ENCODE data around the gene WWTR1. TPM values are rescaled to one million over a fixed set of nuclear protein-coding genes. Genes with fewer than 3 reads are reported as not detected.

WWTR1 gene
- total RNA-seq, 1 experiment from 2014 or later: 3.2 TPM

GRCh38 chr3:149534671-149535332 is 123.0 kb downstream of the WWTR1 start:
- no peak for DNase-seq (ENCODE audit: low spot score)

- DNase-seq (ENCODE audit: low spot score): no peak
These were observed 123.7 kb downstream of the WWTR1 start for GRCh38 chr3:149534082-149534481.

GRCh38 chr3:149532489-149533180 is 125.2 kb downstream of the WWTR1 start:
- no peak for DNase-seq (ENCODE audit: low spot score)

GRCh38 chr3:149529099-149529498 is 128.7 kb downstream of the WWTR1 start:
- no peak for DNase-seq (ENCODE audit: low spot score)

DNA sequence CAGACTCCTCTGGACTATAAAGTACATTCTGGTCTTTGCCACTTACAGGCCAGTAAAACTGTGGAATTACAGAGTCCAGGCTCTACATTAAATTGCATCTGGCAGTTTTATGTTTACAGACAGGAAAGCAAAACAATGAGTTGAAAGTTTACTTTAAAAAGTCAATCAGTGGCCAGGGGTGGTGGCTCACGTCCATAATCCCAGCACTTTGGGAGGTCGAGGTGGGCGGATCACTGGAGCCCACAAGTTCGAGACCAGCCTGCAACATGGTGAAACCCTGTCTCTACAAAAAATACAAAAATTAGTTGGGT is 129.5 kb downstream of the WWTR1 start:
- no peak for DNase-seq (ENCODE audit: low spot score)

DNA sequence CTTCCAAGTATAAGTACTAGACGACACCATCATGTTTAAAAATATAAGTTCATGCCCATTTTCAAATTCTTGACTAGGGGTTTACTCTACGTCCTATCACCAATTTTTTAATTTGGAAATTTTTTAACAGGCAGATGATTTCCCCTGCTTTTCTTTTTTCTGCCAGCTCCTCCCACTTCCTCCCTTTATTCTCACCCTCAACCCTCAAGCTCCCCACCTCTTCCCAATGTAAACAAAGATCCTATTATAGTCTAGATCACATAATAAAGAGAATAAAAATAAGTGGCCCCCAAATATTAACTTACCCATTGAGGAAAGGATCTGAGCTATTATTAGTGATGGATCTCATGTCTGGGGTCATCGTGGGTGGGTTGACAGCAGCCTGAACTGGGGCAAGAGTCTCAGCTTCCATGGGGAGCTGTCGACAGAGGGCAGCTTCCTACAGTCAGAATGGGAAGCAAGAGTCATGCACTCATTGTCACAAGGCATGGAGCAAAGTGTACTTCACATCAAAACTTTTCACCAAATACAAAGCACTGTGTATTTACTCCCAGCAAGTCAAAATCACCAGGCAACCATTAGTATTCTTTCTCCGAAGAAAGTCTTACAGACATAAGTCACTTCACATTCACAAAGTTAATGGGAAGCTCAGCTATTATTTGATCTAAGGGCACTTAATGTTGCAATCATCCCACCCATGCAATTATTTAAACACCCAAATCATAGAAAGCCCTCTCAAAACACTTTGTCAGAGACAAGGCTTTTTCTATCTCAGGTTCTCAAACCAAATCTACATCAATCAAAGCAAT is 130.1 kb downstream of the WWTR1 start:
- peak; percentile 58 for DNase-seq (ENCODE audit: low spot score)

GRCh38 chr3:149523512-149524299 is 134.1 kb downstream of the WWTR1 start:
- DNase-seq (ENCODE audit: low spot score): no peak

- DNase-seq (ENCODE audit: low spot score): no peak
These were observed 137.9 kb downstream of the WWTR1 start for GRCh38 chr3:149519912-149520311.

- DNase-seq (ENCODE audit: low spot score): no peak
These were observed 140.9 kb downstream of the WWTR1 start for GRCh38 chr3:149516920-149517319.

- DNase-seq (ENCODE audit: low spot score): no peak
These were observed 142.6 kb downstream of the WWTR1 start for GRCh38 chr3:149515249-149515648.

DNA sequence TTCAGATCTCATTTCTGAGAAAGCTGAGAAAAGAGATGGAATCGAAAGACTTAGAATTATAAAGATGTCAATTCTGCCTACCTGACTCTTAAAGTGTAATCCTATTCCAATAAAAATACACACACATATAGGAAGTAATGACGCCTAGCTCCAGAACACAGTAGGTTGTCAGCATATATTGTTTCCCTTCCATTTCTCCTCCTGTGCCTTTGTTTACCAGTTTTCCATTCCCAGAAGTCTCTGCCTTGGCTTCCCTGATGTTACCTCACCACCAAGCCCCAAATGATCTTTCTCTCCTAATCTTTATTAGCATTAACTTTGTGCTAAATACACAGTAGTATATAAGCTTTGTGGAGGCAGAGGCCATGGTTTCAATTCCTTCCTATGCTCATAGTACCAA is 143.4 kb downstream of the WWTR1 start:
- DNase-seq (ENCODE audit: low spot score): no peak

DNA sequence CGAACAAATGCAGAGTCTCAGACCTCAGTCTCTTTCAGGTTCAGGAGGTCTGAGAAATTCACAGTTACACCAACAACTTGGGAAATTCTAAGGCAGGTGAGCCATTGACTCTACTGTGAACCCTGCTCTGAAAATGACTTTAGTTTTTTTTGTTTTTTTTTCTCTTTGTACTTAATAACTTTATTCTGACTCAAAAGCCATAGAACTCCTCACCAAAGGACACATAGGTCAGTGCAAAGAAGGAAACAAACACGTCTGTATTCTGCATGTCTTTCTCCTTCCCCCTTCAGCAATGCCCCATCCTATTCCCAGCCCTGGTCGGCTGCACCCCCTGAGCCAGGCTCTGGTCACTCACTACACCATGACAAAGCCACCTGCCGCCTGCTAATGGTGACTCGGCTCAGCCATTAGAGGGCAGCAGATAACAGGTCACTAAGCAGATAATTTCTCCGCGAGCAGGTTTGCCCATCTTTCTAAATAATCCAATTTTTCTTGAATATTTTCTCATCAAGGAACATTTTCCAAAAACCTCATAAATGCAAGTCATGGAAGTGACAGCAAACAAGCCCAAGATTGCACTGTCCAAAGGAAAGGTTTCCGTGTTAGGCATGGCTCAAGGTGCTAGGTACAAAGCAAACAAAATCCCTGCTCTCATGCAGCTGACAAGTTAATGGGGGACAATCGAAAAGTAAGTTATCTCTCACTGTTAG is 145.6 kb downstream of the WWTR1 start:
- DNase-seq (ENCODE audit: low spot score): peak; percentile 88

DNA sequence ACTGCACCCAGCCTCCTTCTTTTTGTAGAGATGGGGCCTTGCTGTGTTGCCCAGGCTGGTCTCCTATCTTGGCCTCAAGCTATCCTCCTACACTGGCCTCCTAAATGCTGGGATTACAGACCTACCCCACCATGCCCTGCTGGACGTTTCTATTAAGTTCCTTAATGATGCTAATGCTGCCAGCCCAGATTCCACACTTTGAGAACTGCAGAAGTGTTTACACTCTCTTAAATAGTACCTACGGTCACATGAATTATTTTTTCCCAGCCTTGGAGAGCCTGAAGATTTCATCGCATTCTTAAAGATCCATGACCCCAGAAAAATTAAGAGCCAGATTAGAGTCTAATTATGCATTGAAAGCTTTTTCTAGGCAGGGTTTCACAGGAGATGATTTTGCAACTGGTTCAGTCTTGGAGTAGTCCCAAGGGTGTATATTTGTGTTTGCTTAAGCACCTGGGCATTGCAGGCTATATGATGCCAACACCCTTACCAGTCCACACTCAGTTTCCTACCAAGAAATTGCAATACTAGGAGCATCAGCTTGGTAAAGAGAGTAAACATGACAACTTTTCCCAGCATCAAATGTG is 146.7 kb downstream of the WWTR1 start:
- DNase-seq (ENCODE audit: low spot score): no peak

- no peak for DNase-seq (ENCODE audit: low spot score)
These were observed 147.3 kb downstream of the WWTR1 start for GRCh38 chr3:149510480-149510879.

GRCh38 chr3:149509526-149509925 is 148.3 kb downstream of the WWTR1 start:
- DNase-seq (ENCODE audit: low spot score): no peak

GRCh38 chr3:149507491-149508324 is 150.1 kb downstream of the WWTR1 start:
- no peak for DNase-seq (ENCODE audit: low spot score)

DNA sequence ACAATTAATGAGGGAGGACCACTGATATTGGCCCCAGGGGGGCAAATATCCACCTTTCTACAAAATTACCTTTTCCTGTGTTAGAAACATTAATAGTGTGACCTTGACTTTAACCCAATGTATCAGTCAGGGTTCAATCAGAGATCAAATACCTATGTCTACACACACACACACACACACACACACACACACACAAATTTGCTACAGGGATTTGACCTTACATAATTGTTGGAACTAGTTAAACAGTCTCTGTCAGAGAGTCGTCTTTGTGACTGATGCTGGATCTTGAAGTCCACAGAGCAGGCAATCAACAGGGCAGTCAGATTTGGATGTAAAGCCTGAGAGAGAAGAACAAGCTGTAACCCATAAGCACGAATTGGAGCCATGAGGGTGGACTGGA is 150.9 kb downstream of the WWTR1 start:
- no peak for DNase-seq (ENCODE audit: low spot score)

DNA sequence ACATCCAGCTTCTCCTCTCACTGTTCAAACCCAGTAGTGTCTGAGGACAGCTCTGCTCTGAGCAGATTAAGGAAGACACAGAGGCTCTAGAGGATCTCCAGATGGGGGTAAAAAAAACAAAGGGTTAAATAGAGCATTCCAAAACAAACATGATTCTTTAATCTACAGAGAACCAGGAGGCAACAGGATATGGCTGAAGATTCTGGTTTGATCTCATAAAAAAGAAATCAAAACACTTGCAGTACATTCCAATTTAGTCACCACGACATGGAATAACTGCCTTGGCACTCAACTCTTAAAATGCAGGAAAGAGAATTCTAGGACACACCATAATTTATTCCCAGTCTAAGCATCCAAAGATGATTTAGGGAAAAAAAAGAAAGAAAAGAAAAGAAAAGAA is 151.3 kb downstream of the WWTR1 start:
- no peak for DNase-seq (ENCODE audit: low spot score)

GRCh38 chr3:149502438-149502837 is 155.4 kb downstream of the WWTR1 start:
- no peak for DNase-seq (ENCODE audit: low spot score)

GRCh38 chr3:149501524-149501923 is 156.3 kb downstream of the WWTR1 start:
- no peak for DNase-seq (ENCODE audit: low spot score)
